VCaP (cell line): ENCODE results near the gene IQCM.

Experiments used
- H3K27ac ChIP-seq: fragments of 450-650 bp; 2 replicates; pipeline ENCODE4 v1.5.1; 2017
- CTCF ChIP-seq: fragments of 450-650 bp; conservative IDR thresholded peaks from 2 replicates; pipeline ENCODE4 v1.5.1; 2017; ENCODE audit warnings: mild to moderate bottlenecking, moderate library complexity

IQCM gene

DNA sequence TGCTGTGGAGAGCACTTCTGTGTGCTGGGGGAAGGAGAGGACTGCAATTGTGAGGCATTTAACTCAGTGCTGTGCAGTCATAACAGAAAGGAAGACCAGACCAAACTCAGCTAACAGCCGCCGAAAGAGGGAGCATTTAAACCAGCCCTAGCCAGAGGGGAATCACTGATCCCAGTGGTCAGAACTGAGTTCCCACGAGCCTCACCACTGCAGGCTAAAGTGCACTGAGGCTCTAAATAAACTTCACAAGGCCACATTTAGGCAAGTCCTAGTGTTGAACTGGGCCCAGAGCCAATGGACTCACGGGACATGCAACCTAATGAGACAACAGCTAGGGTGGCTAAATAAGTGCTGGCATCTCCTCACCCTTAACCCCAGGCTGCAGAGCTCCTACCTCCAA, 20.4 kb downstream of the IQCM start:
- no peak overlapping the region for H3K27ac ChIP-seq
- no peak for TF ChIP-seq CTCF

DNA sequence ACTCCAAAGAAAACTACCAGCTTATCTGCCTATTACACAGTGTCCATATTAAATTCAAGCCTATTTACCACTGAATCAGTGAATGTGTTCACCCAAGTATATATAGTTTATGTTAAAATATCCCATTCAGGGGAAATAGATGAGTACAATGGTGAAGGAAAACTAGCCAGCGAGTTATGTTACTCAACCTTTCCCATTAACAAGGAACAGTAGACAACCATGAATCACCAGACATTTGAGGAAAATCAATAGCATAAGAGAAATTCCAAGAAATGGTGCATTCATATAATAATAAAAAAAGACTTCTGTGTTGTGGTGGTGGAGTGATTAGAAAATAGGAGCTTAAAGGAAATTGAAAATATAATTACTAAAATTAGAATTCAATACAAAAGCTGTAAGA, 21.3 kb downstream of the IQCM start:
- no peak overlapping the region for H3K27ac ChIP-seq

DNA sequence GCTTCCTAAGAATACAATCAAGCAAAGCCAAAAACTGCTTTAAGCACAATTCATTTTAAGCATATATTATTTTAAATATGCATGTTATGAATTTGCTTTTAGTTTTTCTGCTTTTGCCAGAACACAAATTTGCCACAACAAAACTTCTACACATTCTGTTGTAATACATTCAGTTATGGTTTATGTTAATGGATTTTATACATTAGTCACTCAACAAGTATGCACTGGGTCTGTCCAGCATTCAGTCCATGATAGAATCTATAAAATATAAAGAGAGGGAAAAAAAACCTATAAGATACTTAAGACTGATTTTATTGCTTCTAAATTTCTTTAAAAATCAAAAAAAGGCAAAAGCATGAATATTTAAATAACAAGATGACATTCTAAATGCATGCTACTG, 22.2 kb downstream of the IQCM start:
- TF ChIP-seq CTCF = no peak
- H3K27ac ChIP-seq = no peak overlapping the region

More for the DNA sequence above, 21.3 kb downstream of the IQCM start:
- TF ChIP-seq CTCF = no peak

GRCh38 chr4:149791851-149792250, 23.8 kb downstream of the IQCM start:
- H3K27ac ChIP-seq = no peak overlapping the region
- no peak for TF ChIP-seq CTCF

DNA sequence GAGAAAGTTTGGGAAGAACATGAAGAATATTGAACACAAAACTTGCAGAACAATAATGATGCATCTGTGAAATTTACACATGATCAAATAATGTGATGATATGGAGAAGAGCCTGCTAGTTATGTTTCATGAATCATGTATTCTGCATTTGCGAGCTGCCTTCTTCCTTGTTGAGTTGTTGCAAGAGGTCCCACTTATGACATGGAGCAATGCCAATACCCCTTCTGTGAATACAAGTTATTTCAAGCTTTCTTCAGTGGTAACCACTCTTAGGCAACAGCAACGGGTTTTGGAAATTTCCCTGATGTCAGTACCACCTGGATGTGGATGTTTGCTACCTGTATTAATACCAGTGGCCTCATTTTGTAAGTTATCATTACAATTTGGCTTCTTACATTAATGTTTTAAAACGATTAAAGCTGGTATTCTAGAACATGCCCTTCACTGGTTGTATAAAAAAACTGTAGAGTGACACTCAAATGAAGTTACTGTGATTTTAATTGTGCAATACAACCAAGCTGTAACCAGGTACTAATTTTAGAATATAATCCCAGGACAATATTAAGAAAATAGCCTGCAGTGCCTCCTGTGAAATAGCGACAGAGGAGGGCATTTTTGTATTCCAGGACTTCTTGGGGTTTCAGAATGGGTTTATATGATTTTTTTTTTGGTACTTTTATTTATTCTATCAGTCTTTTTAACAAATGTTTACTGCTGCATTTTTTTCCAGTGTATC, 25.3 kb downstream of the IQCM start:
- TF ChIP-seq CTCF = no peak
- no peak overlapping the region for H3K27ac ChIP-seq

GRCh38 chr4:149788300-149788699, 27.3 kb downstream of the IQCM start:
- TF ChIP-seq CTCF = no peak

GRCh38 chr4:149785696-149786431, 29.8 kb downstream of the IQCM start:
- no peak for TF ChIP-seq CTCF

More at GRCh38 chr4:149788300-149788699, 27.3 kb downstream of the IQCM start:
- no peak overlapping the region for H3K27ac ChIP-seq

More at GRCh38 chr4:149785696-149786431, 29.8 kb downstream of the IQCM start:
- no peak overlapping the region for H3K27ac ChIP-seq
